NB4 (cell line): ENCODE results near the gene ANKS1A.
A peak's percentile ranks its signal among the peaks of the same experiment; 100 is the strongest.

Source experiments
- DNase-seq: peaks from one replicate; pipeline ENCODE4 v3.0.0; 2010; ENCODE audit warnings: low read depth
- H3K4me3 ChIP-seq: one replicate; pipeline ENCODE4 v1.5.1; 2011; ENCODE audit warnings: mild to moderate bottlenecking, low read depth, low read length, moderate library complexity
- MYC ChIP-seq: IDR thresholded peaks from 2 replicates; pipeline ENCODE4 v1.6.1; 2011; ENCODE audit warnings: low read depth, low read length
- POLR2A ChIP-seq: IDR thresholded peaks from 2 replicates; pipeline ENCODE4 v1.6.1; 2011; ENCODE audit warnings: mild to moderate bottlenecking; ENCODE audit not compliant: insufficient read length; ENCODE audit errors: extremely low read depth
- TF ChIP-seq, protein P1 (sequence below): IDR thresholded peaks from one replicate; pipeline ENCODE4 v1.5.1; 2012; ENCODE audit warnings: low read depth, low read length
- TF ChIP-seq, protein P2 (sequence below): IDR thresholded peaks from 2 replicates; pipeline ENCODE4 v1.6.1; 2011; ENCODE audit warnings: low read depth, low read length

The ANKS1A gene

DNA sequence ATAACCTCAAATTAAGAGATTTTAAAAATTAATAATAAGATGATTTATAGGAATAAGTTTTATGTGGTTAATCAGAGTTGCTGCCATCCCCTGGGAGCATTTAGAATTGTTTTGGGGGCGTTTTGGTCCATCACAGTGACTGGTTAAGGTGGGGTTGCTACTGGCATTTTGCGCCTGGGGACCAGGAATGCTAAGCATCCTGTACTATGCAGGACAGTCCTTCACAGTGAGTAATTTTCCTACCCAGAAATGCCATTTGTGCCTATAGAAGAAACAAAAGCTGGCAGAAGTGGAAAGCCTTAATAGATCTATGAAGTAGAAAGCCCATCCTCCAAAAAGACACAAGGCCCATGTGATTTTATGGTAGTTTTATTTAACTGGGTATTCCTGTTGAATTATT lies 118.0 kb downstream of the ANKS1A start:
- TF ChIP-seq POLR2A (no peak), MYC (no peak)
- TF ChIP-seq, protein P1, sequence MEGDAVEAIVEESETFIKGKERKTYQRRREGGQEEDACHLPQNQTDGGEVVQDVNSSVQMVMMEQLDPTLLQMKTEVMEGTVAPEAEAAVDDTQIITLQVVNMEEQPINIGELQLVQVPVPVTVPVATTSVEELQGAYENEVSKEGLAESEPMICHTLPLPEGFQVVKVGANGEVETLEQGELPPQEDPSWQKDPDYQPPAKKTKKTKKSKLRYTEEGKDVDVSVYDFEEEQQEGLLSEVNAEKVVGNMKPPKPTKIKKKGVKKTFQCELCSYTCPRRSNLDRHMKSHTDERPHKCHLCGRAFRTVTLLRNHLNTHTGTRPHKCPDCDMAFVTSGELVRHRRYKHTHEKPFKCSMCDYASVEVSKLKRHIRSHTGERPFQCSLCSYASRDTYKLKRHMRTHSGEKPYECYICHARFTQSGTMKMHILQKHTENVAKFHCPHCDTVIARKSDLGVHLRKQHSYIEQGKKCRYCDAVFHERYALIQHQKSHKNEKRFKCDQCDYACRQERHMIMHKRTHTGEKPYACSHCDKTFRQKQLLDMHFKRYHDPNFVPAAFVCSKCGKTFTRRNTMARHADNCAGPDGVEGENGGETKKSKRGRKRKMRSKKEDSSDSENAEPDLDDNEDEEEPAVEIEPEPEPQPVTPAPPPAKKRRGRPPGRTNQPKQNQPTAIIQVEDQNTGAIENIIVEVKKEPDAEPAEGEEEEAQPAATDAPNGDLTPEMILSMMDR, result no peak
- TF ChIP-seq, protein P2, sequence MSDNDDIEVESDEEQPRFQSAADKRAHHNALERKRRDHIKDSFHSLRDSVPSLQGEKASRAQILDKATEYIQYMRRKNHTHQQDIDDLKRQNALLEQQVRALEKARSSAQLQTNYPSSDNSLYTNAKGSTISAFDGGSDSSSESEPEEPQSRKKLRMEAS, result no peak
- no peak overlapping the region for H3K4me3 ChIP-seq
- DNase-seq, result no peak

DNA sequence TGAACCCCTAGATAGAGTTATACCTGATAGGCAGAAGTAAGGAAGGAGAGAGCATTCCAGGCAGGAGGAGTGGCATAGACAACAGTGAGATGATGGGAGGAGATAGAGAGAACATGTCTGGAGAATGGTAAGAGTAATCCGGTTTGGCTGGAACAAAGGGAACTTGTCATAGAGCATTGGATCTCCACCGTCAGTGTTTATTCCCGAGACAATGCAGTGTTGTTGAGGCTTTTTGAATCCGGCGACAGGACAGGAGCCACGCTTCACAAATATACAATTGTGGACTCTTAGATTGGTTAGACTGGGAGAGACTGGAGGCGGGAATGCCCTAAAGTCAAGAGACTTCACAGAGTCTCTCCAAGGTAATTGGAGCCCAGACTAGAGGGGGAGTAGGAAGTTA lies 119.8 kb downstream of the ANKS1A start:
- no peak overlapping the region for H3K4me3 ChIP-seq
- DNase-seq, result no peak
- TF ChIP-seq MYC (no peak), POLR2A (no peak)
- TF ChIP-seq, protein P1, result no peak
- TF ChIP-seq, protein P2, result no peak

DNA sequence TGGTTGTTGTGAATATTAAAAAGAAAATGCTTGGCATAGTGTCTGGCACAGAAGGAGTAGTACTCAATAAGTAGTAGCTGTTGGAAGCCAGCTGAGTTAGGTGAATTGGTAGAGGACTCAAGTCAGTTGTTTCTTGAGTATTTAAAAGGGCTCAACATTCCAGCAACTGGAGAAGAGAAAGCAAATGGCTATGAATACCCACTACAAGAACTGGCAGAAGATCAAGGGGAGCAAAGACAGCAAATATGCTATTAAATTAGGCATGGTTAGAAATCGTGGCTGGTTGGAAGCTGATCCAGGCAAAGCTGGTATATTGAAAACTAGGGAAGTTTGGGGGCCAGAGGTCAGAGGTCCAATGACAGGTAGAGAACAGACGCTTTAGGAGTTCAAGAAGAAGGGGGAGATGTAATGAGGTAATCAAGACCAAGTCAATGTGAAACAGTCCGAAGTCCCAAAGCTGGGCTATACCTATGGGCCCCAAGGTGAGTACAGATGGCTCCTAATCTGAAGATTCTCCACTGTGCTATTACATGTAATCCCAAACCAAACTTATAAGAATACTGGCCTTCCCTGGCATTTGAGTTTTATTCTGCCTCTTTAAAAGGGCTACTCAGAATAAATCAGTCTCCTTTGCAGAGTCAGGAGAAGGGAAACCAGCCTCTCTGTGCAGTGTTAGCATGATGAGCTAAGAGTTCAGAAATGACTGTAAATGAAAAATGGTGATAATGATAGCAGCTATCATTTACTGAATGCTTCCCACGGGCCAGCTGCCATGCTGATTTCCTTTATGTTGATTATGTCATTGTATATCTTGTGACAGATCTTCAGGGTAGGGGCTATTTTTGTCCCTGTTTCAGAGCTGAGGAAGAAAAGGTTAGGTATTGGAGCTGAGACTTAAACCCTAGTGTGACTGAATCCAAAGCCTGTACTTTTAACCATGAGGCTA lies 122.3 kb downstream of the ANKS1A start:
- no peak for DNase-seq
- H3K4me3 ChIP-seq, result no peak overlapping the region
- TF ChIP-seq, protein P1, result no peak
- TF ChIP-seq, protein P2, result no peak
- no peak for TF ChIP-seq POLR2A
- TF ChIP-seq MYC, result no peak

DNA sequence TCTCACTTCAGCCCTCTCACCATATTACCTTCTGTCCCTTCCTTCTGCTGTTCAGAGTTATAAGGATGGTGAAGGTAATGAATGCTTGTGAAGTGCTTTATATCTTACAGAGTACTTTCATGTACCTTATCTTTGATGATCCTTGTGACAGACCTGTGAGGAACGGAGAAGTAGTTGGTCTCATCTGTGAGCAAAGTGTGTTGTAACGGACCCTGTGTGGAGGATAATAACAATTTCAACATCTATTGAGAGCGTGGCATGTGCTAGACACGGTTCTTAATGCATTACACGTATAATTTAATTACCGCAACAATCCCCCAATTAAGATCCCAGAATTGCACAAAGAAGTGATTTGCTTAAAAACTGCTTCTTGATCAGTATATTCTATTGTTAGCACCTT lies 124.6 kb downstream of the ANKS1A start:
- TF ChIP-seq, protein P1, result no peak
- TF ChIP-seq POLR2A (no peak), MYC (no peak)
- TF ChIP-seq, protein P2, result peak; percentile 23; the same call in 1 of the 2 replicates
- no peak overlapping the region for H3K4me3 ChIP-seq
- DNase-seq, result no peak

DNA sequence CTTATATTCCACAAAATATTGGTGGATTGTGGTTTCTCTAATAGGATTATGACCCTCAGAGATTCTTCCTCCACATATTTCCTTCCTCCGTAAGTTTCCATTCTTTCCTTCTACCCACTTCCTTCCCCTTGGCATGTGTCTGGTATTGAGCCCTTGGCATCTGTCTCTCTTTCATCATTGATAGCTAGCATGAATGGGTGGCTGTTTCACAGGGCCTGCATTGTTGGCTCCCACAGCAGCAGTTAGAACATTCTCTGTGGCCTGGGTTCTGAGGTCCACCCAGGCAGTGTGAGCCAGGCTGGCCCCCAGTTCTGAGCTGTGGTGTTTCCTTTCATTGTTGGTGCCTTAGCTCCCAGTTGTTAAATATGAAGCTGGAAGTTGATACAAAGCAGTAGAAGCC lies 125.3 kb downstream of the ANKS1A start:
- H3K4me3 ChIP-seq, result no peak overlapping the region
- TF ChIP-seq POLR2A (no peak), MYC (no peak)
- TF ChIP-seq, protein P1, result no peak
- TF ChIP-seq, protein P2, result no peak
- no peak for DNase-seq
